22Rv1 (cell line): Measurements from ENCODE around the gene SPTAN1.

Experiments
- CTCF ChIP-seq: fragments of 450-650 bp; IDR thresholded peaks from 2 replicates; pipeline ENCODE4 v1.5.1; 2017; ENCODE audit warnings: mild to moderate bottlenecking
- ZFX ChIP-seq: fragments of 450-650 bp; IDR thresholded peaks from 2 replicates; pipeline ENCODE4 v1.6.1; 2017; ENCODE audit warnings: antibody characterized with exemption, borderline replicate concordance

- TF ChIP-seq CTCF: no peak
- no peak for TF ChIP-seq ZFX
These were observed 23.2 kb upstream of the SPTAN1 start for GRCh38 chr9:128529191-128529590.
